ENCODE data around the gene RPS2. TPM values are rescaled to one million over a fixed set of nuclear protein-coding genes. Genes with fewer than 3 reads are reported as not detected.
A peak's percentile ranks its signal among the peaks of the same experiment; 100 is the strongest.

The RPS2 gene
- total RNA-seq, 1 experiment from 2014 or later, result 3,874 TPM

- Histone ChIP-seq H3K14ac (ENCODE audit: insufficient read depth, low read length) (no peak overlapping the region), H2BK5ac (ENCODE audit: insufficient read length, low read length) (no peak overlapping the region), H3K9me3 (ENCODE audit: control insufficient read depth, low read depth, low read length) (no peaks in the 10 kb centered on the region), H2AFZ (ENCODE audit: low read length) (no peak overlapping the region), H3K27ac (ENCODE audit: insufficient read length, low read depth, low read length) (no peak overlapping the region), H4K91ac (ENCODE audit: insufficient read length, low read depth, low read length) (no peak overlapping the region), H2BK12ac (ENCODE audit: insufficient read length, low read depth, low read length) (no peak overlapping the region), H3K4me1 (ENCODE audit: insufficient read depth, low read length) (no peaks in the 10 kb centered on the region; the same call in 1 of the 2 replicates), H3K23me2 (ENCODE audit: insufficient read length, low read depth, low read length, poor library complexity, severe bottlenecking) (peaks cover 3% of the 10 kb centered on the region), H2BK20ac (ENCODE audit: low read depth, low read length, poor library complexity, severe bottlenecking) (no peak overlapping the region), H3K79me1 (ENCODE audit: insufficient read depth, low read depth, low read length, poor library complexity, severe bottlenecking) (no peaks in the 10 kb centered on the region), H3K4me2 (ENCODE audit: insufficient read depth, insufficient read length, low read length) (no peak overlapping the region), H2AK5ac (ENCODE audit: insufficient read length, low read length) (no peak overlapping the region), H3K18ac (ENCODE audit: insufficient read length, low read depth, low read length) (no peak overlapping the region), H3K27me3 (ENCODE audit: insufficient read depth, low read length) (no peaks in the 10 kb centered on the region; the same call in 1 of the 2 replicates), H3K4ac (ENCODE audit: low read depth, low read length) (no peak overlapping the region), H2BK120ac (ENCODE audit: low read depth, low read length, poor library complexity, severe bottlenecking) (no peak overlapping the region), H4K20me1 (ENCODE audit: control insufficient read depth, insufficient read depth, insufficient read length) (no peaks in the 10 kb centered on the region), H3K9ac (ENCODE audit: extremely low read depth, insufficient read length, low read length) (no peak overlapping the region), H3K79me2 (ENCODE audit: insufficient read depth, low read length) (no peaks in the 10 kb centered on the region), H2BK15ac (ENCODE audit: low read depth, low read length) (no peak overlapping the region), H4K5ac (ENCODE audit: insufficient read length, low read depth, low read length) (no peak overlapping the region), H3T11ph (ENCODE audit: low read length) (no peak overlapping the region), H4K8ac (replicated peaks; ENCODE audit: insufficient read length, low read depth, low read length) (no peak overlapping the region), H3K23ac (ENCODE audit: insufficient read length, low read depth, low read length) (no peak overlapping the region), H3K56ac (ENCODE audit: insufficient read length, low read depth, low read length) (no peak overlapping the region)
- peaks cover 61% of the 10 kb centered on the region for H3K27me3 Mint-ChIP-seq (ENCODE audit: low read depth)
- TF ChIP-seq, protein P1, sequence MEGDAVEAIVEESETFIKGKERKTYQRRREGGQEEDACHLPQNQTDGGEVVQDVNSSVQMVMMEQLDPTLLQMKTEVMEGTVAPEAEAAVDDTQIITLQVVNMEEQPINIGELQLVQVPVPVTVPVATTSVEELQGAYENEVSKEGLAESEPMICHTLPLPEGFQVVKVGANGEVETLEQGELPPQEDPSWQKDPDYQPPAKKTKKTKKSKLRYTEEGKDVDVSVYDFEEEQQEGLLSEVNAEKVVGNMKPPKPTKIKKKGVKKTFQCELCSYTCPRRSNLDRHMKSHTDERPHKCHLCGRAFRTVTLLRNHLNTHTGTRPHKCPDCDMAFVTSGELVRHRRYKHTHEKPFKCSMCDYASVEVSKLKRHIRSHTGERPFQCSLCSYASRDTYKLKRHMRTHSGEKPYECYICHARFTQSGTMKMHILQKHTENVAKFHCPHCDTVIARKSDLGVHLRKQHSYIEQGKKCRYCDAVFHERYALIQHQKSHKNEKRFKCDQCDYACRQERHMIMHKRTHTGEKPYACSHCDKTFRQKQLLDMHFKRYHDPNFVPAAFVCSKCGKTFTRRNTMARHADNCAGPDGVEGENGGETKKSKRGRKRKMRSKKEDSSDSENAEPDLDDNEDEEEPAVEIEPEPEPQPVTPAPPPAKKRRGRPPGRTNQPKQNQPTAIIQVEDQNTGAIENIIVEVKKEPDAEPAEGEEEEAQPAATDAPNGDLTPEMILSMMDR (conservative IDR thresholded peaks at IDR 0.05), result no peak
- WGBS (ENCODE audit: extremely low coverage, insufficient read length, low lambda C conversion rate), result no CpG with 5 or more reads among the region's 11 CpGs
- peaks cover 2 to 5% of the 10 kb centered on the region in 2 experiments; a peak in 3 of 5 replicates for H3K9me3 Mint-ChIP-seq
- peak overlapping the region in 1 of 2 experiments; percentile 26; a peak in 1 of 5 replicates for H3K4me3 Mint-ChIP-seq
- DNase-seq, result no peak
- H3K27ac Mint-ChIP-seq, result no peak overlapping the region
- H3K36me3 Mint-ChIP-seq (ENCODE audit: insufficient read depth in 1 of 3, low read depth in 3 of 3), result peaks cover 0 to 2% (median 0%) of the 10 kb centered on the region in 3 experiments; a peak in 1 of 7 replicates
- H3K4me1 Mint-ChIP-seq, result peaks cover 3 to 29% of the 10 kb centered on the region in 2 experiments
Observed at GRCh38 chr16:1926271-1926670, 38.4 kb downstream of the RPS2 start.

Measured in H9 (cell line).